Measurements from ENCODE around the gene FPR2.

DNA sequence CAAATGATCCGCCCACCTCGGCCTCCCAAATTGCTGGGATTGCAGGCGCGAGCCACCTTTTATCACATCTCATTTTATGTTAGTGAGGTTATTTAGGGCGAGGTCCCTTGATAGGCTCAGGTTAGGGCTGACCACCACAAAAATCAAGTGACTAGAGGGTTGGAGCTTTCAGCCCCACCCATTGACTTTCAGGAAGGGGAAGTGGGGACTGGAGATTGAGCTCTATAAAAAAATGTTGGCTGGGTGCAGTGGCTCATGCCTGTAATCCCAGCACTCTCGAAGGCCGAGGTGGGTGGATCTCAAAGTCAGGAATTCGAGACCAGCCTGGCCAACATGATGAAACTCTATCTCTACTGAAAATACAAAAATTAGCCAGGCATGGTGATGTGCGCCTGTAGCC lies 54.1 kb downstream of the FPR2 start:
- TF ChIP-seq CTCF (conservative IDR thresholded peaks at IDR 0.05) (no peak), ZFX (IDR thresholded peaks at IDR 0.05) (no peak)

Data from C4-2B (cell line).